Activated gamma-delta T cell treated with anti-CD3 and anti-CD28 coated beads, Interleukin-2, amount 50 U/mL, for 16 hours (primary cell): Measurements from ENCODE around the gene DENND11.
A peak's percentile ranks its signal among the peaks of the same experiment; 100 is the strongest.

Source experiments
- DNase-seq: peaks from one replicate; pipeline ENCODE4 v3.0.0-alpha.2; 2020; ENCODE audit warnings: low read depth

Gene DENND11, protein sequence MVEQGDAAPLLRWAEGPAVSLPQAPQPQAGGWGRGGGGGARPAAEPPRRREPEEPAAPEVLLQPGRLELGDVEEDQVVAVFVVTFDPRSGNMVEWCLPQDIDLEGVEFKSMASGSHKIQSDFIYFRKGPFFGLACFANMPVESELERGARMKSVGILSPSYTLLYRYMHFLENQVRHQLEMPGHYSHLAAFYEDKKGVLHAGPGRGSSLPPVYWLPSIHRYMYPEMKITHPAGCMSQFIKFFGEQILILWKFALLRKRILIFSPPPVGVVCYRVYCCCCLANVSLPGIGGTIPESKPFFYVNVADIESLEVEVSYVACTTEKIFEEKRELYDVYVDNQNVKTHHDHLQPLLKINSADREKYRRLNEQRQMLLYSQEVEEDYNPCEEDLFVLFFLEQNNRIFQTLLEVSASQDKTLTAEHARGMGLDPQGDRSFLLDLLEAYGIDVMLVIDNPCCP

DNA sequence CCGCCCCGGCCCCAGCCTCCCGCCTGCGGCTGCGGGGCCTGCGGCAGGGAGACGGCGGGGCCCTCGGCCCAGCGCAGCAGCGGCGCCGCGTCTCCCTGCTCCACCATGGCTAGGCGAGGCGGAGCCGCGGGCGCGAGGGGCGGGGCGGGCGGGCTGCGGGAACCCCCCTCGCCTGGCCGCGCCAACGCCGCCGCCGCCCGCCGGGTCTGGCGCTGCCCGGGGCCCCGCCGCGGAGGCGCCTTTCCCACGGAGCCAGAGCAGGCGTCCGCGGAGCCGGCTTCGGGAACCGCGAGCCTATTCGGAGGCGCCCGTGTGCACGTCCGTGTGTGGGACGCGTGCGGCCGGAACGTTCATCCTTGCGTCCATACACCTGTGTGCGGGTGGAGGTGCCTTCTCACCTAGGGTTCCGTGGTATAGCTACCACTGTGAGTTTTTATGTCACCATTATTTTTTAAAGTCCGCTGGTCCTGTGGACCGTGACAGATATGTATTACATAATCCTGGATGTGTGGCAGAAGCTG lies at the start of gene DENND11:
TSS of gene DENND11 (minus strand) at position 120 of the 521 bp plus-strand sequence. CDS start at position 107, 13 bp downstream.
- DNase-seq: peak; percentile 31

DNA sequence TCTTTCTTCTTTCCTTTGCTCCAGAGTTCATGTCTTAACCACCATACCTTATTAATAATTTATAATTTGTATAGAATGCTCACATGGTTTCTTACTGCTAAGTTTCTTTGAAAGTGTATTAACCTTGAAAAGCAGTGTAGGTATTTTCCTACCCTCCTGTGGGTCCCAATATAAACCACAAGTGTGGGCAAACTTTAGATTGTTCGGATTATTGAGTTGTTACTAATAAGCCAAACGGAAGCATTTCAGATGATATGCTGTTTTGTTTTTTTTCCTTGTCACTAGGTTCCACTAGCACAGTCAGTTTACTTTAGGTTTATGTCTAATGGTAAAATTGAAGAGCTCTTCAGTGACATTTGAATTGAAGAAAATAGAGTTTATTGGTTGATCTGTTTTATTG lies 46.4 kb upstream of the DENND11 start:
- no peak for DNase-seq

DNA sequence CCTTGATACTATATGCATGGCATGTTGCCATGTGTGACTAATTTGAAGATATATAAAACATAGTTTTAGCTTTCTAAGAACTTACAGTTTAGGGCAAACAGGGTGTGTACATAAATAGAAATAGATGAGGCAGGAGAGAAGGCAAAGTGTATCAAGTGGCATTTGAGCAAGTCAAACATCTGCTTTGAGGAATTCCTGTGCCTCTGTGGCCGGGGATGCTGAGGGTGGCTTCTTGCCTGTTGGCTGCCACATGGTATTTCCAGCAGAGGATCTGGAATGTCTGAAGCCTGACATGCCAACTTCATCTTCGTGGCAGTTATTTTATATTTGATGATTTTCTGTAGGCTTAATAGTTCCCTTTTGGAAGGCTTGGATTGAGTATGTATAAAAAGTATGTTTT lies 42.2 kb upstream of the DENND11 start:
- DNase-seq: no peak

DNA sequence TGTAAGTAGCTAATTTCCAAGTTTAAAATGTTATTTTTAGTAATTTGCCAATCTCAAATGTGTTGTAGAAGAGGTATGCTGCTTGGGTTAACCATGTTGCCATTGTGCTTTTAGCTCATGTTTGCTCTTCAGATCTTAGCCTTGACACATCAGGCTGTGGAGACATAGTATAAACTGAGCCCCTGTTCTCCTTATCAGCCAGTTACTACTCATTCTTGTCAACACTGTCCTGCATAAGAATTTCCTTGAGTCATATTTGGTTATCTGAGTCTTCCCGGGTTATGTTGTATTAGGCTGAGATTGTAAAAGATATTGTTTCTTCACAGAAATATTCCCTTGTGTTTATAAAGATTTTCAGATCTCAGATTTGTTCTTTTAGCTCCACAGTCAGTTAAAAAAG lies 40.3 kb upstream of the DENND11 start:
- DNase-seq: no peak

DNA sequence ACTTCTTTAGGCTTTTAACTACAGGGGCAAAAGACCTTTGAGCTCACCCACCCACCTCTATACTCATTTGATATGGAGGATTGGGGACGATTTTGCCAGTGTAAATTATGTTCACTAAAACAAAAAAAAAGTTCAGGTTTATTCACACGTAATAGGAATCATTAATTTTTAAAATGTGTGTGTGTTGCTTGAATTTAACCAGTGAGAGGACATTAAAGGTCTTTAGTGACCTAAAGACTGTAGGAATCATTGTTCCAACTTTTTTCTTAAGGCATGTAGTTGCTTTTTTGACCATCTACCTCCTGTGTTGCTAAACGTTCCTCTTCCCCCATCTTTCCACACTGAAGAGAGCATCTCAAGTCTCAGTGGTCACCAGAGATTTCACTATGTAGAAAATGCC lies 37.3 kb upstream of the DENND11 start:
- DNase-seq: no peak

DNA sequence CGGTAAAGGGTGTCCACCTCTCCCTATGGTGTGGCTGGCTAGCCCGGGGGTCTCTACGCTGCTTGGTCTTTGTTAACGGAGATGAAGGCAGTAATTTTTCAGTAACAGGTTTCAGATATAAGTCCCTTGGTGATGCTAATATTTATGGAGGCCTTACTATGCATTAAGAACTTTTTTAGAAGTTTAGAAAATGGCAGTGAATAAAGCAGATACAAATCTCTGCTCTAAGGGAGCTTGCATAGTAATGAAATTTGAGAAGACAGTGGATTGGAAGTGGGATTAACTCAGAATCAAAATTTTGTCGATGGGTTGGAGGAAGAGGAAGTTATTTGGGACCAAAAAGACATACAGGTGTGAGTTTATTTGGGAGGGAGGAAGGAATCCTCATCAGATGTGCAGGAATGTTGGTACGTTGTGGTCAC lies 36.6 kb upstream of the DENND11 start:
- no peak for DNase-seq

DNA sequence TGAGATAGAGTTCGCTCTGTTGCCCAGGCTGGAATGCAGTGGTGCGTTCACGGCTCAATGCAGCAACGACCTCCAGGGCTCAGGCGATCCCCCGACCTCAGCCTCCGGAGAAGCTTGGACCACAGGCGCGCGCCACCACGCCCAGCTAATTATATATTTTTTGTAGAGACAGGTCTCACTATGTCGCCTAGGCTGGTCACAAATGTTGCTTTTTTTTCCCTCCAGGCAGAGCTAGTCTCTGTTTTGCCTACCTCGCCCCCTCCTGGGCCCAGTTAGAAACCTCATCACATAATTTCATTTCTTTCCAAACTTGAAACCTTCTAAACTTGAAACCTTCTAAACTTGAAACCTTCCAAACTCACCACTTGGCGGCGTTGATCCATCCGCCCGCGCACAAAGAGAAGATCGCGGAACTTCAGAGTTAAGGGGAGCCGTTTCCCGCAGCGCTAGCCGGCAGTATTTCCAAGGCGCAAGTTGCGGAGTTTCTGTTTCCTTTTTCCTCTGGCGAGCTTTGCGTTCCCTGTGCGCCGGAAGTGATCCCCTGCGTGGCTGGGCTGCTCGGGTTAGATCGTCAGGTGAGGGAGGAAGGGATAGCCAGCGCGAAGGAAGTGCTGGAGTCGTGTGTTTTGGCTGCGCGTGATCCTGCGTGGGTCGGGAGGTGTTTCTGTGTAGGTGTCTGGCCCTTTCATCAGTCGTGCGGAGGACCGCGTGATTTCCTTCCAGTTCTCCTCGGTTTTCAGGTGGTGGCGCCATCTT lies 36.0 kb upstream of the DENND11 start, which contains the start of gene SSBP1:
TSS of gene SSBP1 (plus strand) at position 523 of the 756 bp plus-strand sequence. CDS start 809 bp downstream, outside the sequence.
- peak; percentile 87 for DNase-seq

DNA sequence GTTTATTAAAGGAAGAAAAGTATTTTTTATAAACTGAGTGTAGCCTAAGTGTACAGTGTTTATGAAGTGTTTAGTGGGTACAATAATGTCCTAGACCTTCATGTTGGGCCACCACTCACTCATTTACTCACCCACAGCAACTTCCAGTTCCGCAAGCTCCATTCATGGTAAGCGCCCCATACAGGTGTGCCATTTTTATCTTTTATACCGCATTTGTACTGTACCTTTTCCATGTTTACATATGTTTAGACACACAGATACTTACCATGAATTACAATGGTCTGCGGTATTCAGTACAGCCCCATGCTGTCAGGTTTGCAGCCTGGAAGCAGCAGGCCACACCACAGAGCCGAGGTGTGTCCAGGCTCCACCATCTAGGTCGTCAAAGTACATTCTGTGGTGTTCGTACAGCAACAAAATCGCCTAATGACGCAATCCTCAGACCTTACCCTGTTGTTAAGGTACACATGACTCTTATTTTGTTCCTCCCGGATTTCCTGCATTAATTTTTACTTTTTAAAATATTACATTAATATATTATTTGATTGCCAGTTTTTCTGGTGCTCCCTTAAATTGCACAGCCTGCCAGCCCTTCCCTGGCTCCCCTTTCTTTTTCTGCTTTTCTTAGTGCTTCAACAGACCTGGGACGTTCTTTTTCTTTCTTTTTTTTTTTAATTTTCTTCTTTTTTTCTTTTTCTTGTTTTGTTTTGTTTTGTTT lies 35.3 kb upstream of the DENND11 start:
- peak; percentile 7 for DNase-seq

DNA sequence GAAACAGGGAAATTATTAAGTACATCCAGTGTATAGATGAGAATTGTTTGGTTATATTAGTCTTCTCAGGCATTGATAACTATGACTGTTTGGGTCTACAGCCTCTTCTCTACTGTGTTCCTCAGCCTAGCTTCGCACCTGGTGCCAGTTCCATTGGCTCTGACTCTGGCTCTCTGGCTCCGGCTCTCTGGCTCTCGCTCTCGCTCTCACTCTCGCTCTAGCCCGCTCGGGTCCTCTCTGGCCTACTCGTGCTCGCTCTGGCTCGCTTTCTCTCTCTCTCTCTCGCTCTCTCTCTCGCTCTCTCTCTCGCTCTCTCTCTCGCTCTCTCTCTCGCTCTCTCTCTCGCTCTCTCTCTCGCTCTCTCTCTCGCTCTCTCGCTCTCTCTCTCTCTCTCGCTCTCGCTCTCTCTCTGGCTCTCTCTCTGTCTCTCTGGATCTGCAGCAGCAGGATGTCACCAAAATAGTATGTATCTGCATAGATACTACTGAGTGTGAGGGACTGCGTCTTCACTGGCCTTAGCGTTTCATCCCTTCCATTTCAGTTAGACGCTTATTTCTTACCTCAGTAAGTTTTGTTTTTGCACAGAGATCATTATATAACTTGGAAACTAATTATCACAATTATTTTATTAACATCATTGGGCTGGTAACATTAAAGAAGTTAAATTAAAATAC lies 29.6 kb upstream of the DENND11 start:
- DNase-seq: no peak

DNA sequence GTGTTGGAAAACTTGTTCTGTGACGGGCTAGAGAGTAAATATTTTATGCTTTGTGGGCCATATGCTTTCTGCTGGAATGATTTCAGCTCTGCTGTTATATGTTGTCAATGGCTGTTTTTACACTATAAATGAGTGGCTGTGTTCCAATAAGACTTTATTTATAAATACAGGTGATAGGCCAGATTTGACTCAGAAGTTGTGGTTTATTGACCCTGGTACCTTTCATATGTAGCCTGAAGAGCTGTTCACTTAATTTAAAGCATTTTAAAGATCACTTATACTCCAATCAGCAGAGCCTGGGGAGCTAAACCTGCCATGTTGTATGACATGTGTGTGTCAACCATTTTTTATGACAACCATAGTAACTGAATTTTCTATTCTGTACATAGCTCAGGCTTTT lies 27.1 kb upstream of the DENND11 start:
- DNase-seq: no peak

DNA sequence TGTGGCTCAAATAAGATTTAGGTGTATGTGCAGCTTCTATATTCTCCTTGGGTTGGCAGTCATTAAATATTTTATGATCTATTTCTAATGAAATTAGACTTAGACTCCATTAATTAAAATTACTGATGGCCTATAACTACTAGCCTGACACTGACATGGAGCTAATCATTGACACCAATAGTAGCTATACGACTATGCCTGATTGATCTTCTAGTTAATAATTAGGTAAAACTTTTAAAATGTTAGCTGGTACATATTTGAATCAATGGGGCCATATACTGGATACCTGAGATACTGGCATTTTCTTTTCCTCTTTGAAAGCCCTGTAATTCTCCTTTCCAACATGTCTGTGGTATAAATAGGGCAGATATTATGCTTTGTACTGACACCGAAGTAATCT lies 20.6 kb upstream of the DENND11 start:
- DNase-seq: no peak

DNA sequence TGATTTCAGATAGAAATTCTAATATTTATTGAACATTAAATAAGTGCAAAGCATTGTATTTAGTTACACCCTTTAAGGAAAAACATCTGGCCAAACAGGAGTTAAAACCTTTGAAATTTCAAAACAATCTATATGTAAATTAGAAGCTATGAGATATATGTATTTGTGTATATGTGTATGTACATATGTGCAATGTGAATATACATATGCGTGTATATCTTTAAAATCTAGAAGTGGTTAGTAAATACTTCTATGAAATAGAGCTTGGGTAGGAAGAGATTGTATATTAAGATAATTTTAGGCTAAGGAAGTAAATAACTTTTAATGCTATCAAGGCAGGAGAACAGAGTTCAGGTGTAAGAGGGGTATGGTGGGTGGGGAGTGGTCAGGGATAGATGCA lies 15.5 kb upstream of the DENND11 start:
- DNase-seq: no peak

DNA sequence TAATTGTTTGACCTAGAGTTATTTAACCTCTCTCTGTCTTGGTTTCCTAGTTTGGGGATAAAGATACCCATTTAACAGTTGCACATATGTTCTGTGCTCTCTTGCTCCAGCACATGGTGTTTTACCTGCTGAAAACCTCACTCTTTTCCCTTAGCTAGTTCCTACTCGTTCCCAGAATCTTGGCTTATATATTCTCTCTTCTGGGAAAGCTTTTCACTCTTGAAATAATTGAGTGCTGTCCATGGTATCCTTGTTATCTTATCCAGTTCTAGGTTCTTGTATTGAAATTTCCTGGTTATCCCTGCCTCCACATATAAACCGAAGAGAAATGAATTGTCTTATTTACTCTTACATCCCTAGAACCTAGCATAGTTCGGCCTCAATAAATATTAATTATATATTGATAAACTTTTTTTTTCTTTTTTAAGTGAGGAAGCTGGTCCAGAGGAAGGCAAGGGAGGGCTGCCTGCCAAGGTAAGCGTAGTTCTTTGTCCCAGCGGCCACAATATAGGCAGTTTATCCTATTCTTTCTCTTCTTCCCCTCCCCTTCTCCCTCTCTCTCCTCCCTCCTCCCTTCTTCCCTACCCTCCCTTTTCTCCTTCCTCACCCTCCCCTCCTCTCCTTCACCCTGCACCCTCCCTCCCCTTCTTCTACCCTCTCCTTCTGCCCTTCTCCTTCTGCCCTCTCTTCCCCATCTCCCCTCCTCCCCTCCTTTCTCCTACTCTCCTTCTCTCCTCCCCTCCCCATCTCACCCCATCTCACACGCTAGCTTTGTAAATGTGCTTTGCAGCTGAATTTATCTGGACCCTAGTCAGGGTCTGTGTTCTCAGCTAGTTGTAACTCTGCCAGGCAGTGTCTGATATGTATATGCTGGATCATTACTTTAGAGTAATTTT lies 14.1 kb upstream of the DENND11 start:
- DNase-seq: no peak

DNA sequence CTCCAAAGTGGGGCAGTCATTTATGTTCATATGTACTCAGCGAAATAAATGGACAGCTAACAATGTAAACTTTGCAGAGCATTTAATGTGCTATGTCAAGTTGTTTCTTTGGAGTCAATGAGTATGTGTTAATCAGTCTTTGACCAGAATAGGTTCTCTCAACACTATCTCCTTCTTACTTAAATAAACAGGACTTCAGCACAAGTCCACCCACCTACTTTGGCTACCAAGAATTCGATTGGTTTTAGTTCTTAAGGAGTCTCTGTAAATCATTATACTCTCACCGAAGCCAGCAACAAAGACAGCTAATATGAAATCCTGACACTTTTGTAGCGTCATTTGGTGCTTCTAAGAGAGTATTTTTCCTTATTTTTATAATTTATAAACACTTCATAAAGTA lies 13.1 kb upstream of the DENND11 start:
- DNase-seq: no peak

DNA sequence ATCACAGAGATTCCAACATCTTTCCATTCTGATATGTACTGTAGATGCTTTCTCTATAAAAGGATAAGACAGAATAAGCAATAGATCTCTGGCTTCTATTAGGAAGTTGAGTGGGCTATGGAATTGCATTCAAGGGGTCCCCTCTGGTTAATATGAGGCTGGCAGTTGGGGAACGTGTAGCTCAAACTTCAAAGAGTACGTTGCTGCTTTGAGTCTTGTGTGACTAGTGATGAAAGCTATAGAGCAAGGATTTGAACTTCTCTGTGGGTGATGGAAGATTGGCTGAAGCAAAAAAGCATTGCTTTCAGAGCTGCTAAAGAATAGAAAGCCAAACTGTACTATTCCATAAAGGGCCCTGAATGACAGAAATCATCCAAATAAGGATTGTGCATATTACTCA lies 12.6 kb upstream of the DENND11 start:
- DNase-seq: no peak

DNA sequence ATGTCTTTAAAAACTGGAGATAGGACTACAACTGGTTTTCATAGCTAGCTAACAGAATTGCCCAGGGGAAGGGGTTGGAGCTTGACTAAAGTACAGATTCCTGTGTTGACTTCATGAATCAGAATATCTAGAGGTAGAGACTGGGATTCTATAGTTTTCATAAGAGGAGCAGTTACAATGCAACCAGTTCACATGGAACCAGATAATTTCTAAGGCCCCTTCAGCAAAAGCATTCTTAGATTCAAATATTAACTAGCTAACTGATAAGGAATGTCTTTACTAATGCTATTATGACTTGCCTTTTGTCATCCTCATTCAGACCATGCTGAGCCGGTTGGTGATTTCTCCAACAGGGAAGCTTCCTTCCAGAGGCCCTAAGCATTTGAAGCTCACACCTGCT lies 11.9 kb upstream of the DENND11 start:
- no peak for DNase-seq

DNA sequence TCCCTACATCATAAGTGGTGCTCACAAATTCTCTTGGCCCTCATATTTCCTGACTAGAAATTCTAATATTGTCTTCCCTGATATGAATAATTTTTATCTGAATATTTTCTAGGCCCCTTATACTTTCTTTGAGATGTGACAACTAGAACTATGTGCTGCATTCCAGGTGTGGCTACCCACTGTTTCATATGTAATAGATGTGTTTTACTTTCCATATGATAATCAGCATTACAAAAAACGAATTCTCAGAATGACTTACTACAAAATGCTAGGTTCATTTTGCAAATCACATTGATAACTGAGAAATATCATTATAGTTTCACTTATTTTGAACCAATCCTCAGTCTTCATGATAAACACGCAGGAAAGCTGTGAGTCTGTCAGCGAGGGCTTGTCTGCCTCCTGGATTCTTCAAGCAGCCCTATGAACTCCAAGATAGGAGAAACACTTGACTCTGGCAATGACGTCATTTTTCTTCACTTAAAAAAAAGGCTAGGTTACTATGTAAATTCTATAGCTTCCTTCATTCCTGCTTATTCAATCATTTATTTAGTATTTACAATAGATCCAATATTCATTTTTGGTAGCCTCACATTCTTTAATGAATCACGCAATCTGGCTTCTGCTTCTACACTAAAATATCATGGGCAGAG lies 10.8 kb upstream of the DENND11 start:
- no peak for DNase-seq

DNA sequence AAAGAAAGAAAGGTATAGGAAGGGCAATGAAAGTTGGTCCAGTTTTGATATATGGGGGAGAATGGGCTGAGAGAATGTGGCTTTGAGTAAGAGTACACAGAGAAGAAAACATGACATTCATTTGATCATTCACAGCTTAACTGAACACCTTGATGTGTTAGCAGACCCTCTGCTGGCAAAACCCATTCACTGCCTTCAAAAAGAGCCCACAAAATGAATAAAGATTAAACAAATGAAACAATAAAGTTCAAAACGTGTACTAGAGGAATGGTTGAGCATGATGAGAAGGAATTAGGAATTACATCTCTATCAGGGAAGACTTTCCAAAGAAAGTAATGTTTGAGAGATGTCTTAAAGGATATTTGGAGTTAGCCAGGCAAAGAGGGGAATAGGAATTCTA lies 8.3 kb upstream of the DENND11 start:
- no peak for DNase-seq

DNA sequence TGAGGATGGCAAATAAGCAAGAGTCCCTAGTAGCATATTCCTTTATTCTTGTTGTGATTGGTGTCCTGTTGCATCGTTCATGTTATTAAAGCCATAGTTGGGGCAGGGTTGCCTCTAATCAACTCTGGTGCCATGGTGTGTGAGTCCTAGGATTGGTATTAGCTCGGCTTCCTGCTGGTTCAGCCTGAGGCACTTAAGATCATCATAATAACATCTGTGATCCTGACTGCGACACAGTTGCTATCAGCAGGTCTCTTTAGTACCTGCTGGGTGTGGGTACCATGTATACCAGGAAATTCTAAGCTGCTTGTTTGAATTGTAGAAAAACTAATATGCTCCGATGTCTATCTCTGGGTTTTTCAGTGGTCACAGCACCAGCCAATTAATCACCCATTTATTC lies 7.8 kb upstream of the DENND11 start:
- no peak for DNase-seq

DNA sequence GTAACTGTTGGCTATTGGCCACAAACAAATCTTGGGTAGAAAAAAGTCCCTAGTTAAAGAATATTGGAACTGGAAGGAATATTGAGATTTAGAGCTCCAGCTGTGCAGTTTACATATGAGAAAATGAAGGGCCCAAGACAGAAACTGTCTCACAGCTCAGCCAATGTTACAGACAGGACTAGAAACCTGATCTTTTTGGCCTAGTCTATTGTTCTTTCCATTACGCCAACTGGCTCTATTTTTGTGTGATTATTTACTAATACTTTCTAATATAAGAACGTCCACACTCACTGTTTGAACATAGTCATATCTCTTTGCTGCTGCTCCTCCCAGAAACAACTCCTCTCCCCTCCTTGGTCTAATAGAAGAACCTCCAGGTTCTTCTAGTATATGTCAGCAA lies 7.4 kb upstream of the DENND11 start:
- DNase-seq: no peak
